Gastrocnemius medialis (tissue), 4 donors: Measurements from ENCODE around the gene HLCS. TPM values are rescaled to one million over a fixed set of nuclear protein-coding genes. Genes with fewer than 3 reads are reported as not detected.

ENCODE experiments used
- ATAC-seq, 2 donors: fragments of 150-250 bp; one replicate each; pipeline ENCODE4 v1.9.1; 2016
- DNase-seq, 2 donors: peaks; one replicate each; pipeline ENCODE4 v3.0.0-alpha.2; 2019
- H3K27ac ChIP-seq, 4 donors: fragments of 200-600 bp; sonication (generic); 1 replicate in 1 of 4; 2 replicates in 3 of 4; pipeline ENCODE4 v1.5.1; 2016 to 2018; ENCODE audit warnings: mild to moderate bottlenecking in 2 of 4, moderate library complexity in 1 of 4
- H3K27me3 ChIP-seq, 3 donors: fragments of 200-600 bp; sonication (generic) in 2 of 3; 1 replicate in 1 of 3; 2 replicates in 2 of 3; pipeline versions ENCODE4 v1.5.1 to v1.6.0; 2016 to 2019; ENCODE audit warnings: mild to moderate bottlenecking in 1 of 3, moderate library complexity in 1 of 3
- H3K36me3 ChIP-seq, 2 donors: fragments of 200-600 bp; sonication (generic) in 1 of 2; one replicate each; pipeline ENCODE4 v1.5.1; 2017 to 2018
- H3K4me1 ChIP-seq, 2 donors: fragments of 200-600 bp; sonication (generic) in 1 of 2; one replicate each; pipeline ENCODE4 v1.5.1; 2016 to 2017; ENCODE audit warnings: mild to moderate bottlenecking in 2 of 2
- H3K4me3 ChIP-seq, 4 donors: fragments of 200-600 bp; sonication (generic) in 3 of 4; 1 replicate in 1 of 4; 2 replicates in 3 of 4; pipeline ENCODE4 v1.5.1; 2016 to 2019; ENCODE audit warnings: mild to moderate bottlenecking in 2 of 4
- H3K9me3 ChIP-seq, 3 donors: fragments of 200-600 bp; sonication (generic) in 2 of 3; 1 replicate in 1 of 3; 2 replicates in 2 of 3; pipeline ENCODE4 v1.5.1; 2016 to 2019
- POLR2A ChIP-seq, 2 donors: fragments of 450-650 bp; IDR thresholded peaks; one replicate each; pipeline ENCODE4 v1.6.1; 2017; ENCODE audit warnings: antibody characterized with exemption in 2 of 2, mild to moderate bottlenecking in 2 of 2, moderate library complexity in 2 of 2
- in situ Hi-C, 4 donors: fragments of 200-750 bp; cut with MboI; loops; one replicate each; pipeline versions ENCODE4 v1.15.0 to v1.8.0; 2017; ENCODE audit warnings: low sequenced_read_pairs in 4 of 4
- intact Hi-C: fragments of 100-400 bp; cut with DNase I; formaldehyde crosslinking; loops from one replicate; pipeline ENCODE4 v1.15.1; 2023; ENCODE audit warnings: low total_unique reads
- total RNA-seq, 4 donors: library from RNA; depleted of rRNA; stranded (reverse); fragments of >200 nt; gene quantifications; one replicate each; pipeline versions ENCODE4 v1.1.0 to v1.2.3, GENCODE V29; 2016
- TF ChIP-seq, protein P1 (sequence below), 5 experiments: fragments of 450-650 bp in 3 of 5; fragments of 200-600 bp in 2 of 5; sonication (generic) in 2 of 5; IDR thresholded peaks in 4 of 5; conservative IDR thresholded peaks in 1 of 5; 1 replicate in 4 of 5; 2 replicates in 1 of 5; pipeline ENCODE4 v1.5.1; 2016 to 2019; ENCODE audit warnings: antibody characterized with exemption in 5 of 5, mild to moderate bottlenecking in 3 of 5, moderate library complexity in 3 of 5

HLCS gene
- total RNA-seq, 4 donors from 2014 or later: 10.6 to 18.4 (median 15.4) TPM

DNA sequence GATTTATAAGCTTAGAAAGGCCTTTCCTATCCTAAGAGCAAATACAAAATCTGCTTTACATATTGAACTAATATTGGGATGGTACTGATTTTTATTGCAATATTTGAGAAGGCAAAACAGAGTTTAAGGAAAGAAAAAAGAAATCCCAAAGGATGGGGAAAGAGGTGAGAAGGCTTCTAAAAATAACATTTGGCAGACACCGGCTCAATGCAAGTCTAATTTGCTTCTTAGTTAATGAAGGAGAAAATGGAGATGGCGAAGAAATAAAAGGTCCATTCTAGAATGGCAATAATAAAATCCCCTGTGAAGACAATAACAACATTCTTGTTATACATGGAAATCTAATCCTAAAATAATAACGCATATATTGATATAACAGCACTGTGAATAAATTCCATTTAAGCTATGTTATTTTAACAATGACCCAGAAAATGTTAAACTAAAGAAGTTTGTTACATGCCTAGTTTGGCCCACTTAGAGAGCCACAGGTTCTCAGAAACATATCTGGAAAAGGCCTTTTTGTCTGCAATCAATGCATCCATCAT is 117.7 kb downstream of the HLCS start:
- Histone ChIP-seq H3K36me3 (no peaks in the 10 kb centered on the region), H3K4me1 (peaks cover 3 to 6% of the 10 kb centered on the region in 2 donors), H3K4me3 (no peak overlapping the region), H3K27ac (no peak overlapping the region), H3K9me3 (no peaks in the 10 kb centered on the region), H3K27me3 (no peaks in the 10 kb centered on the region)
- ATAC-seq (no peak), DNase-seq (no peak)
- in situ Hi-C loops (no loop called here), intact Hi-C loops (no loop called here)
- no peak for TF ChIP-seq POLR2A (IDR thresholded peaks at IDR 0.05)
- TF ChIP-seq, protein P1, sequence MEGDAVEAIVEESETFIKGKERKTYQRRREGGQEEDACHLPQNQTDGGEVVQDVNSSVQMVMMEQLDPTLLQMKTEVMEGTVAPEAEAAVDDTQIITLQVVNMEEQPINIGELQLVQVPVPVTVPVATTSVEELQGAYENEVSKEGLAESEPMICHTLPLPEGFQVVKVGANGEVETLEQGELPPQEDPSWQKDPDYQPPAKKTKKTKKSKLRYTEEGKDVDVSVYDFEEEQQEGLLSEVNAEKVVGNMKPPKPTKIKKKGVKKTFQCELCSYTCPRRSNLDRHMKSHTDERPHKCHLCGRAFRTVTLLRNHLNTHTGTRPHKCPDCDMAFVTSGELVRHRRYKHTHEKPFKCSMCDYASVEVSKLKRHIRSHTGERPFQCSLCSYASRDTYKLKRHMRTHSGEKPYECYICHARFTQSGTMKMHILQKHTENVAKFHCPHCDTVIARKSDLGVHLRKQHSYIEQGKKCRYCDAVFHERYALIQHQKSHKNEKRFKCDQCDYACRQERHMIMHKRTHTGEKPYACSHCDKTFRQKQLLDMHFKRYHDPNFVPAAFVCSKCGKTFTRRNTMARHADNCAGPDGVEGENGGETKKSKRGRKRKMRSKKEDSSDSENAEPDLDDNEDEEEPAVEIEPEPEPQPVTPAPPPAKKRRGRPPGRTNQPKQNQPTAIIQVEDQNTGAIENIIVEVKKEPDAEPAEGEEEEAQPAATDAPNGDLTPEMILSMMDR (IDR thresholded peaks at IDR 0.05 in 4 of 5, conservative IDR thresholded peaks at IDR 0.05 in 1 of 5): no peak

DNA sequence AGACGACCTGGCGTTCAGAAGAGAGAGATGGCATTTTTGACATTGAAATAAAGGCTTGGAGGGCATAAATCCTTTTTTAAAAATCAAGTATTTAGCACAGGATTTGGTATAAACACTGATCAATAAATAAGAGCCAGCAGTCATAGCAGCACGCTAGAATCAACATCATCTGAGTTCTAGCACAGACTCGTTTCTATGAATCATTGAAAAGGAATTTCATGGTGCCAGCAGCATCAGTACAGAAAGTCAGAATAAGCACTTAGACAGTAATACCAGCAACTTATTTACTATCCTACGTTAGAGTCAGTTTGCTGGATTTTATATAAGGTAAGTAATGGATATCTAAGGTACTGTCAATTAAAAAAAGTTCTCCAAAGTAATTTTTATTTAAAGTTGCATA is 119.3 kb downstream of the HLCS start:
- TF ChIP-seq, protein P1 (IDR thresholded peaks at IDR 0.05 in 4 of 5, conservative IDR thresholded peaks at IDR 0.05 in 1 of 5): no peak
- TF ChIP-seq POLR2A (IDR thresholded peaks at IDR 0.05): no peak
- DNase-seq (no peak), ATAC-seq (no peak)
- no peaks in the 10 kb centered on the region for H3K27me3 ChIP-seq
- intact Hi-C loops: no loop called here
- no peak overlapping the region for H3K27ac ChIP-seq
- H3K9me3 ChIP-seq: no peaks in the 10 kb centered on the region
- in situ Hi-C loops: no loop called here
- no peak overlapping the region for H3K4me3 ChIP-seq
- H3K36me3 ChIP-seq: no peaks in the 10 kb centered on the region
- peaks cover 3 to 6% of the 10 kb centered on the region in 2 donors for H3K4me1 ChIP-seq

- in situ Hi-C loops: no loop called here
- no peaks in the 10 kb centered on the region for H3K36me3 ChIP-seq
- peaks cover 3 to 6% of the 10 kb centered on the region in 2 donors for H3K4me1 ChIP-seq
- H3K27me3 ChIP-seq: no peaks in the 10 kb centered on the region
- H3K4me3 ChIP-seq: no peak overlapping the region
- intact Hi-C loops: no loop called here
- DNase-seq (no peak), ATAC-seq (no peak)
- TF ChIP-seq, protein P1 (IDR thresholded peaks at IDR 0.05 in 4 of 5, conservative IDR thresholded peaks at IDR 0.05 in 1 of 5): no peak
- no peak for TF ChIP-seq POLR2A (IDR thresholded peaks at IDR 0.05)
- H3K27ac ChIP-seq: no peak overlapping the region
- no peaks in the 10 kb centered on the region for H3K9me3 ChIP-seq
Measured at GRCh38 chr21:36846631-36847030, 119.8 kb downstream of the HLCS start.

- TF ChIP-seq, protein P1 (IDR thresholded peaks at IDR 0.05 in 4 of 5, conservative IDR thresholded peaks at IDR 0.05 in 1 of 5): no peak
- no peak for TF ChIP-seq POLR2A (IDR thresholded peaks at IDR 0.05)
- Histone ChIP-seq H3K9me3 (no peaks in the 10 kb centered on the region), H3K4me3 (no peak overlapping the region), H3K36me3 (no peaks in the 10 kb centered on the region), H3K27me3 (no peaks in the 10 kb centered on the region), H3K4me1 (peaks cover 3 to 6% of the 10 kb centered on the region in 2 donors), H3K27ac (no peak overlapping the region)
- DNase-seq (no peak), ATAC-seq (no peak)
- in situ Hi-C loops: no loop called here
- intact Hi-C loops: no loop called here
Measured at GRCh38 chr21:36845790-36846189, 120.7 kb downstream of the HLCS start.

GRCh38 chr21:36845070-36845469 is 121.4 kb downstream of the HLCS start:
- in situ Hi-C loops (no loop called here), intact Hi-C loops (no loop called here)
- H3K4me3 ChIP-seq: no peak overlapping the region
- no peak for ATAC-seq
- H3K4me1 ChIP-seq: peaks cover 3 to 6% of the 10 kb centered on the region in 2 donors
- no peaks in the 10 kb centered on the region for H3K9me3 ChIP-seq
- no peak overlapping the region for H3K27ac ChIP-seq
- no peaks in the 10 kb centered on the region for H3K36me3 ChIP-seq
- DNase-seq: no peak
- TF ChIP-seq, protein P1 (IDR thresholded peaks at IDR 0.05 in 4 of 5, conservative IDR thresholded peaks at IDR 0.05 in 1 of 5): no peak
- TF ChIP-seq POLR2A (IDR thresholded peaks at IDR 0.05): no peak
- H3K27me3 ChIP-seq: no peaks in the 10 kb centered on the region
